GM12891 (cell line): ENCODE measurements around the gene GLOD4. TPM values are rescaled to one million over a fixed set of nuclear protein-coding genes. Genes with fewer than 3 reads are reported as not detected.
"Not testable (repeated sequence)": the region's sequence is repeated elsewhere in the genome, so short reads cannot be mapped to it uniquely, and the experiment has no call there.

ENCODE experiments used
- DNase-seq: peaks from one replicate; pipeline ENCODE4 v3.0.0; 2011; ENCODE audit warnings: low spot score; ENCODE audit not compliant: insufficient read length
- FAIRE-seq: peaks from 2 replicates; lab custom pipeline; 2011; peaks lifted over from hg19 to GRCh38; lab: Jason Lieb, UNC
- PAX5 ChIP-seq: IDR thresholded peaks from 2 replicates; pipeline ENCODE4 v1.6.1; 2011; ENCODE audit warnings: low read length, moderate library complexity, mild to moderate bottlenecking; ENCODE audit not compliant: insufficient read depth, severe bottlenecking
- POLR2A ChIP-seq: IDR thresholded peaks from 2 replicates; pipeline ENCODE4 v1.6.1; 2011; ENCODE audit warnings: low read depth, low read length, control low read depth
- POLR2AphosphoS5 ChIP-seq: IDR thresholded peaks from 2 replicates; pipeline ENCODE4 v1.6.1; 2011; ENCODE audit warnings: low read depth, low read length, control low read depth
- POU2F2 ChIP-seq: IDR thresholded peaks from 2 replicates; pipeline ENCODE4 v1.6.1; 2011; ENCODE audit warnings: low read depth, mild to moderate bottlenecking, control low read depth, low read length, moderate library complexity
- SPI1 ChIP-seq: IDR thresholded peaks from 2 replicates; pipeline ENCODE4 v1.6.1; 2011; ENCODE audit warnings: low read depth, low read length, control low read depth
- TAF1 ChIP-seq: IDR thresholded peaks from 2 replicates; pipeline ENCODE4 v1.6.1; 2011; ENCODE audit warnings: low read depth, low read length, control low read depth
- polyA plus RNA-seq: library from polyadenylated mRNA; unstranded; fragments of >200 nt; gene quantifications from one replicate; pipeline ENCODE4 v1.2.1, GENCODE V29; 2012; ENCODE audit warnings: low read depth, missing spikeins, inconsistent platforms; ENCODE audit not compliant: missing spikeins

Gene GLOD4
- 44.8 TPM for polyA plus RNA-seq

GRCh38 chr17:781805-782731 lies at the start of gene GLOD4, which contains the start of gene MRM3:
TSS of gene GLOD4 (minus strand) at chr17:782280. CDS start at chr17:782255, 25 bp downstream.
TSS of gene MRM3 (plus strand) at chr17:782353. CDS start at chr17:782379, 26 bp downstream.
- TF ChIP-seq POLR2AphosphoS5 (peak; percentile 90), POLR2A (peak; percentile 90), POU2F2 (peak; percentile 66), TAF1 (peak; percentile 91), SPI1 (no peak), PAX5 (no peak)
- DNase-seq: peak; percentile 97
- FAIRE-seq: peak; percentile 97

- FAIRE-seq (no peak), DNase-seq (no peak)
- TF ChIP-seq SPI1 (no peak), POLR2AphosphoS5 (no peak), PAX5 (no peak), POLR2A (no peak), TAF1 (no peak), POU2F2 (no peak)
Observed at GRCh38 chr17:830950-831349, 48.9 kb upstream of the GLOD4 start.

- FAIRE-seq (no peak), DNase-seq (no peak)
- TF ChIP-seq POU2F2 (no peak), TAF1 (no peak), POLR2AphosphoS5 (no peak), PAX5 (no peak), SPI1 (no peak)
Observed at GRCh38 chr17:830381-830780, 48.3 kb upstream of the GLOD4 start.

- FAIRE-seq, DNase-seq: not testable (repeated sequence)
Observed at GRCh38 chr17:829614-830013, 47.5 kb upstream of the GLOD4 start.

- DNase-seq: no peak
- no peak for TF ChIP-seq POU2F2
- no peak for TF ChIP-seq POLR2AphosphoS5
- TF ChIP-seq SPI1: no peak
- no peak for TF ChIP-seq PAX5
- no peak for TF ChIP-seq POLR2A
- no peak for TF ChIP-seq TAF1
- FAIRE-seq: no peak
Observed at GRCh38 chr17:828761-829160, 46.7 kb upstream of the GLOD4 start.

- TF ChIP-seq SPI1 (no peak), POU2F2 (no peak), TAF1 (no peak), PAX5 (no peak), POLR2A (no peak), POLR2AphosphoS5 (no peak)
- no peak for DNase-seq
- no peak for FAIRE-seq
Observed at GRCh38 chr17:826778-827177, 44.7 kb upstream of the GLOD4 start.

- DNase-seq (no peak), FAIRE-seq (no peak)
- no peak for TF ChIP-seq TAF1
- no peak for TF ChIP-seq PAX5
- TF ChIP-seq POLR2A: no peak
- no peak for TF ChIP-seq POLR2AphosphoS5
- no peak for TF ChIP-seq POU2F2
- TF ChIP-seq SPI1: no peak
Observed at GRCh38 chr17:825216-825615, 43.1 kb upstream of the GLOD4 start.

- no peak for DNase-seq
- FAIRE-seq: no peak
- TF ChIP-seq POLR2AphosphoS5 (no peak), POU2F2 (no peak), POLR2A (no peak), SPI1 (no peak), PAX5 (no peak), TAF1 (no peak)
Observed at GRCh38 chr17:824378-824777, 42.3 kb upstream of the GLOD4 start.

- TF ChIP-seq TAF1: no peak
- TF ChIP-seq POLR2A: no peak
- TF ChIP-seq PAX5: no peak
- no peak for TF ChIP-seq POU2F2
- TF ChIP-seq SPI1: no peak
- no peak for TF ChIP-seq POLR2AphosphoS5
- no peak for DNase-seq
- no peak for FAIRE-seq
Observed at GRCh38 chr17:823501-823902, 41.4 kb upstream of the GLOD4 start.

- TF ChIP-seq POLR2A: no peak
- TF ChIP-seq TAF1: no peak
- TF ChIP-seq PAX5: no peak
- no peak for TF ChIP-seq SPI1
- TF ChIP-seq POU2F2: no peak
- TF ChIP-seq POLR2AphosphoS5: no peak
- FAIRE-seq (no peak), DNase-seq (no peak)
Observed at GRCh38 chr17:819251-819650, 37.2 kb upstream of the GLOD4 start.
